GOT3 (cell line): ENCODE results near the gene TMPRSS11A.

Experiments used
- DNase-seq: peaks from one replicate; lab custom pipeline; 2025; ENCODE audit warnings: mixed read lengths; lab: John Stamatoyannopoulos, UW

Gene TMPRSS11A

GRCh38 chr4:67963356-67963755 is at the start of gene TMPRSS11A:
Gene TMPRSS11A (minus strand): TSS chr4:67963493. CDS start chr4:67963393, 100 bp downstream.
- no peak for DNase-seq

GRCh38 chr4:68011684-68012083 is 48.4 kb upstream of the TMPRSS11A start:
- DNase-seq = no peak

DNA sequence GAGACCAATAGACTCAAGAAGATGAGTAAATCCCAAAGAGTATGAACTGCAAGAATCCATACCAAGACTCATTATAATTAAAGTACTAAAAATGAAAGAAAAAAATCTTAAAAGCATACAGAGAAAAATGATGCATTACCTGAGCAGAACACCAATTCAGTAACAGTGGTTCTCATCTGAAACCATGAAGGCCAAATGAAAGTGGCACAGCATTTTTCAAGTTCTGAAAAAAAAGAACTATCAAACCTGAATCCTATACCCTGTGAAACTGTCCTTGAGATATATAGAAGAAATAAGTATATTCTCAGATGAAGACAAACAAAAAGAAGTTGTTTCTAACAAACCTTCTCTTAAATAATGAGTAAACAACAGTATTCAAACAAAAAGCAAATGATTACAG is 39.6 kb upstream of the TMPRSS11A start:
- no peak for DNase-seq

GRCh38 chr4:67996127-67996526 is 32.8 kb upstream of the TMPRSS11A start:
- no peak for DNase-seq

DNA sequence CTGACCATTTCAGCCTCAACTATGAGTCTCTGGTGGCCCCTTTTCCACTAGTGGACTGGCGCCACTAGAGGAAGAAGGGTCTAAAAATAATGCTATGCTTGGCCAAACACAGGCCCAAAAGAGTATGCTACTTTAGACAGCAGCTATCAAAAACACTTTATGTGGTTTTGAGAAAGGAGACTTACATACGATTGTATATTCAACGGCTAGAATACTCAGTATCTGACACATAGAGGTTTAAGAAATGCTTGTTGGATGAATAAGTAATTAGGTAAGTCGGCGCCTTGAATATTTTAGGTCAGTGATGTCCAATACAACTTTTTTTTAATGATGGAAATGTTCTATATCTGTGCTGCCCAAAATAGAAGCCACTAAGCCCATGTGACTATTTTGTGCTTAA is 25.7 kb upstream of the TMPRSS11A start:
- no peak for DNase-seq

DNA sequence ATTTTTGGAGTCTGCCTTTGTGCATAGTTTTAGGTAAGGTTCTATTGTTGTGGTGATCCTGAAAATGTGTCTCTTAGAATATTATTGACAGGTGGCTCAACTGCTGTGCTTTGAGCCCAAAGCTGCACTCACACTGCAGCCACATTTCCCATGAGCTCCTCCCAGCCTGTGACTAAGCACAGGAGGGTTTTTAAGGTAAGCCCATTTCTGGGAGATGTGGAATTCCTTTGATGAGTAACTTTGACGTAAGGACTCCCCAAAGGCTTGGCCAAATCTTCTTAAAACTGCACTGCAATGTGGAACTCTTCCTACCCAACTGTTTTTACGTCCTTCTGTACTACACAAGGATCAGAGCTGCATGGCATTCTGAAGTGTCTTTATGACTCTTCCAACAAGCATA is 20.0 kb upstream of the TMPRSS11A start:
- no peak for DNase-seq

DNA sequence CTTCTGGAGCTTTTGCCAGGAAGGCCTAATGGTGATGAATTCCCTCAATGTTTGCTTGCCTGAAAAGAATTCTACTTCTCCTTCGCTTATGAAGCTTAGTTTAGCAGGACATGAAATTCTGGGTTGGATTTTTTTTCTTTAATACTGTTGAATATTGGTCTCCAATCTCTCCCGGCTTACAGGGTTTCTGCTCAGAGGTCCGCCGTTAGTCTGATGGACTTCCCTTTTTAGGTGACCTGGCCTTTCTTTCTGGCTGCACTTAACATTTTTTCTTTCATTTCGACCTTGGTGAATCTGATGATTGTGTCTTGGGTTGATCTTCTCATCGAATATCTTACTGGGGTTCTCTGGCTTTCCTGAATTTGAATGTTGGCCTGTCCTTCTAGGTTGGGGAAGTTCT is 17.2 kb upstream of the TMPRSS11A start:
- no peak for DNase-seq

- DNase-seq = no peak
These were observed 10.3 kb upstream of the TMPRSS11A start for GRCh38 chr4:67973608-67974007.

- no peak for DNase-seq
These were observed 8.4 kb downstream of the TMPRSS11A start for GRCh38 chr4:67954890-67955289.

GRCh38 chr4:67941074-67941473 is 22.2 kb downstream of the TMPRSS11A start:
- DNase-seq = no peak

- no peak for DNase-seq
These were observed 22.8 kb downstream of the TMPRSS11A start for GRCh38 chr4:67940506-67940905.

DNA sequence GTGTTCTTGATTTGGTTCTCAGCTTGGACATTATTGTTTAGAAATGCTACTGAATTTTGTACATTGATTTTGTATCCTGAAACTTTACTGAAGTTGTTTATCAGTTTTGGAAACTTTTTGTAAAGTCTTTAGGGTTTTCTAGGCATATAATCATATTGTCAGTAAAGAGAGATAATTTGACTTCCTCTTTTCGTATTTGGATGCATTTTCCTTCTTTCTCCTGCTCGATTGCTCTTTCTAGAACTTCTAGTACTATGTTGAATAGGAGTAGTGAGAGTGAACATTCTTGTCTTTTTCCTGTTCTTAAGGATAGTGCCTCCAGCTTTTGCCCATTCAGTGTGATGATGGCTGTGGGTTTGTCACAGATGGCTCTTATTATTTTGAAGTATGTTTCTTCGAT is 24.1 kb downstream of the TMPRSS11A start:
- no peak for DNase-seq

DNA sequence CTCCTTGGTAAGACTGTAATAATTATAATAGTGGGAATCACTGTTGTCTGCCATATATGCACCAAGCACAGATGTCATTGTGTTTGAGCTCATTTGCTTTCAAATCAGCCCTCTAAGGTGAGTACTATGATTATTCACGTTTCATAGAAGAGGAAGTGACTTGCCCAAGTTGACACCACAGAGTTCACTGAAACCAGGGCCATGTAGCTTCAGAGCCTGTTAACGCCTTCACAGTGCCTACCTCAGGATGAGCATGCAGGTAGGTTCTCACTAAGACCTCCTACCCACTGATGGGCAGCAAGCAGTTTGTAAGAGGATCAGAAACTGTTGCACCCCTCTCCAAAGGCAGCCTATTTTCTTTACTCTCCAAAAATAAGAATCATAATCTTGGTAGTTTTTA is 27.4 kb downstream of the TMPRSS11A start:
- no peak for DNase-seq

- no peak for DNase-seq
These were observed 28.7 kb downstream of the TMPRSS11A start for GRCh38 chr4:67934628-67935027.

- DNase-seq = no peak
These were observed 29.5 kb downstream of the TMPRSS11A start for GRCh38 chr4:67933755-67934154.

GRCh38 chr4:67933038-67933437 is 30.3 kb downstream of the TMPRSS11A start:
- DNase-seq = no peak

- DNase-seq = no peak
These were observed 32.0 kb downstream of the TMPRSS11A start for GRCh38 chr4:67931256-67931655.

GRCh38 chr4:67929426-67929825 is 33.9 kb downstream of the TMPRSS11A start:
- no peak for DNase-seq

DNA sequence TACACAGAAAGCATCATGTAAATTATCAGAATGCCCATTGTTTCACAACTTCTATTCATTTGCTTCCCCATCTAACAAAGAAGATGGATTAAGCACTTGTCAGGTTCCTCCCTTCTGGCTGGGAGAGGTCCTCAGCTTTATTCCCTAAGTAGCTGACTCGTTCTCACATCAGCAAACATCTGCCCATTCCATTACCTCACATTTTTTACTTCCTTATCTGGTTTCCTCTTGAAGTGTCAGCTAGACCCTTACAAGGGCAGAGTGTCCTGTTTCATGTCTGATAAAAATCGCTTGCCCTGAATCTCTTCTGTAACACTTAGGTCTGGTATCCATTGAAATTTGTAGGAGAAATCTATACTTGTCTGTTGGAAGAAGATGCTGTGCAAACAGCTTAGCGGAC is 34.7 kb downstream of the TMPRSS11A start:
- no peak for DNase-seq

DNA sequence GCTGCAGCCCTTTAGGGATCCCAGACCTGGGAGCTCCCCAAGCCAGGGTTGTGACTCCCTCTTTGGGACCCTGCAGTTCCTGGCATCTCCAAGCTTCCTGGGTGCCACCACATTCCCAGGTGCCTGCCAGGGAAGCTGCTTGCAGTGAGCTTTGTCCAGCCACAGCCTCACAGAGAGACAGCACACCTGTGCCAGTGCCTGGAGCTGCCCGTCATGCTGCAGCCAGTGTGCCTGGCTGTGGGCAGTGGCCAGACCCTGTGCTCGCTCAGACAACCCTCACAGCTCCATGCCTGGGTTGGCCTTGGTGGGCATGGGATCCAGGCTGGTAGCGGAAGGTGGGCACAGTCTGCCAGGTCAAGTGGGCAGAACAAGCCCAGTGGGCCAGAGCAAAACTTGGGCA is 36.0 kb downstream of the TMPRSS11A start:
- no peak for DNase-seq

DNA sequence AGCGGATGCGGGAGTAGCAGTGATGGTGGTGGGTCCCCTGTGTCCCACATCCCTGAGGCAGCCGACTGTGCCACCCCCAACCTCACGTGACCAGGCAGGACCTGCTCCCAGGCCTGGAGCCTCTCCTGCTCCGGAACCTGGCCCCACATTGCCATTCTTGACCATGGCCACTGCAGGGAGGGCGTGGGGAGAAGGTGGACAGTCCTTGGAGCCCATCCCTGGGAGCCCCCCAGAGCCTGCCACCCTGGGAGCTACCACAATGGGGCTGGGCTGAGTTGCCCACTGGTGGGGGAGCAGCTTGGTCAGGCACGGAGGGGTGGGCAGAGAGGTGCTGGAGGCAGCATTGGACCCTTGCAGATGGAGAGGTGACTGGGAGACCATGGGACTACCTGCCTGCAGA is 36.8 kb downstream of the TMPRSS11A start:
- no peak for DNase-seq

DNA sequence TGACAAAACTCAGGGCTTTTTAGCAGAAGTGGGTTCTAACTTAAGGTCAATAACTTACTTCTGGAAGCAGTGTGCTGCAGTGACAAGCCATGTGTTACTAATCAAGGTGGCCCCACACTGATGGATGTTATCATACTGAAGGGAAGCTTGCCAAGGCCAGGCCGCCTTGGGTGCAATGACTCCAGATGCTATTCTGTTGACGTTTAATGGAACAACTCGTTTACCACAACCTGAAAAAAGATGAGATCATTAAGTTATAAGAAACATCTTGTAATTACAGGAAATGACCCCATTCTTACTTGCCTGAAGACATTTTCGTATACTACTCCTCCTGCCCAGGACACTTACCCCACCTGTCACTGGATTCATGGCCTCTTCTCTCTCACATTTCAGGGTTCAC is 40.6 kb downstream of the TMPRSS11A start:
- no peak for DNase-seq

DNA sequence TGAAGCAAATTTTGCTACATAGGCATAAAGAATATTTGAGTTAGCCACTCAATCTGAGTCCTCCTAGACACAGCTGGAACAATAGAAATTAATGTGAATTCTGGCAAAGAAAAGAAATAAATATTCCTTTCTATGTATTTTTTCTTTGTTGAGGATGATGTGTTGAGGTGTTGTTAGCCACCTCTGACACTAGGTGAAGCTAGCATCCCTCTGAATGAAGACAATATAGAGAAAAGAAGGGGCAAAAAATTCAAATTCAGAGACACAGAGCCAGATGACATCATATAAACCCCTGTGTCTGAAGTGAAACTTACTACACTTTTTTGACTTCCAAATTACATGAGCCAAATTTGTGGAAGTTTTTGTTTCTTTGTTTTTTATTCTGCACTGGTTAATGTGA is 44.9 kb downstream of the TMPRSS11A start:
- no peak for DNase-seq

GRCh38 chr4:67915400-67915966 is 47.8 kb downstream of the TMPRSS11A start:
- no peak for DNase-seq

GRCh38 chr4:67912080-67912479 is 51.2 kb downstream of the TMPRSS11A start:
- no peak for DNase-seq
